Erythroblast (primary cell): ENCODE data around the gene MUTYH.

ENCODE experiments used
- GATA1 ChIP-seq: IDR thresholded peaks from 2 replicates; pipeline ENCODE4 v1.6.1; 2011; ENCODE audit warnings: low read depth, mild to moderate bottlenecking, control low read depth, low read length, moderate library complexity
- POLR2A ChIP-seq: IDR thresholded peaks from 2 replicates; pipeline ENCODE4 v1.6.1; 2011; ENCODE audit warnings: mild to moderate bottlenecking, low read length

DNA sequence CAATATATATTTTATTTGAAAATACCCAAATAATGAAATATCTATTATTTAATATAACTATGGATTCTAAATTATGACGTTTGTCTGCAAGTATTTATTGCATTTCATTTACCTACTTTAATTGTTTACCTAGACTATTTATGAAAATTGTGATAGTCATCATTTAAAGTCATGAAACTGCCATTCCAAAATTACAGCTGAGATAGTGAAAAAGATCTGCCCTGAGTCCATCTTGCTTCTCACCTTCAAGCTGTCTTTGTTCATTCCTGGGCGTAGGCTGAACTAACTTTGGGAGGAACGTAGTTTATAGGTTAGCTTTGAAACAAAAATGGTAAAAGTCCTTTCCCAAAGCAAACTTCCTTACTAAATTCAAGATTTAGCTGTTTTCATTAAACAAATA, 26.0 kb downstream of the MUTYH start:
- no peak for TF ChIP-seq POLR2A
- TF ChIP-seq GATA1: no peak
